Fibroblast of peridontal ligament (primary cell): ENCODE data around the gene SLC9A1.

Experiments
- DNase-seq: peaks from one replicate; pipeline ENCODE4 v3.0.0-alpha.2; 2010; ENCODE audit errors: extremely low read depth

The SLC9A1 gene

GRCh38 chr1:27150641-27151040 lies 4.3 kb downstream of the SLC9A1 start:
- DNase-seq = no peak

GRCh38 chr1:27150183-27150582 lies 4.7 kb downstream of the SLC9A1 start:
- no peak for DNase-seq

- DNase-seq = no peak
Measured at GRCh38 chr1:27149762-27150113, 5.2 kb downstream of the SLC9A1 start.

GRCh38 chr1:27149084-27149761 lies 5.7 kb downstream of the SLC9A1 start:
- no peak for DNase-seq

- no peak for DNase-seq
Measured at GRCh38 chr1:27148591-27148990, 6.3 kb downstream of the SLC9A1 start.

- no peak for DNase-seq
Measured at GRCh38 chr1:27147842-27148518, 6.9 kb downstream of the SLC9A1 start.

- peak; percentile 81 for DNase-seq
Measured at GRCh38 chr1:27145934-27146354, 9.0 kb downstream of the SLC9A1 start.

- peak; percentile 90 for DNase-seq
Measured at GRCh38 chr1:27144920-27145661, 9.8 kb downstream of the SLC9A1 start.

- no peak for DNase-seq
Measured at GRCh38 chr1:27144049-27144748, 10.7 kb downstream of the SLC9A1 start.

- DNase-seq = no peak
Measured at GRCh38 chr1:27143401-27143800, 11.5 kb downstream of the SLC9A1 start.

- DNase-seq = no peak
Measured at GRCh38 chr1:27142464-27142863, 12.5 kb downstream of the SLC9A1 start.

- no peak for DNase-seq
Measured at GRCh38 chr1:27141266-27142003, 13.5 kb downstream of the SLC9A1 start.

- no peak for DNase-seq
Measured at GRCh38 chr1:27139980-27140379, 14.9 kb downstream of the SLC9A1 start.

- DNase-seq = no peak
Measured at GRCh38 chr1:27138927-27139326, 16.0 kb downstream of the SLC9A1 start.

- DNase-seq = no peak
Measured at GRCh38 chr1:27138368-27138767, 16.6 kb downstream of the SLC9A1 start.

- DNase-seq = no peak
Measured at GRCh38 chr1:27137544-27138075, 17.3 kb downstream of the SLC9A1 start.

GRCh38 chr1:27136998-27137542 lies 17.9 kb downstream of the SLC9A1 start:
- no peak for DNase-seq

GRCh38 chr1:27136236-27136551 lies 18.7 kb downstream of the SLC9A1 start:
- peak; percentile 35 for DNase-seq

- DNase-seq = no peak
Measured at GRCh38 chr1:27135541-27136235, 19.2 kb downstream of the SLC9A1 start.

- DNase-seq = no peak
Measured at GRCh38 chr1:27133991-27134390, 20.9 kb downstream of the SLC9A1 start.

GRCh38 chr1:27133158-27133557 lies 21.8 kb downstream of the SLC9A1 start:
- no peak for DNase-seq
